M059J (cell line): ENCODE data around the gene SMIM1. TPM values are rescaled to one million over a fixed set of nuclear protein-coding genes. Genes with fewer than 3 reads are reported as not detected.

Experiments
- DNase-seq: peaks from one replicate; pipeline ENCODE4 v3.0.0-alpha.2; 2012; ENCODE audit warnings: low read depth
- total RNA-seq: library from RNA; depleted of rRNA; stranded (reverse); fragments of >200 nt; shearing (Covaris generic); gene quantifications from 2 replicates; pipeline ENCODE4 v1.2.3, GENCODE V29; 2014

Gene SMIM1
- total RNA-seq, 1 experiment from 2014 or later, result not detected

- DNase-seq, result no peak
These were observed 16.2 kb upstream of the SMIM1 start for GRCh38 chr1:3756394-3756793.

- no peak for DNase-seq
These were observed 13.4 kb upstream of the SMIM1 start for GRCh38 chr1:3759164-3759563.

DNA sequence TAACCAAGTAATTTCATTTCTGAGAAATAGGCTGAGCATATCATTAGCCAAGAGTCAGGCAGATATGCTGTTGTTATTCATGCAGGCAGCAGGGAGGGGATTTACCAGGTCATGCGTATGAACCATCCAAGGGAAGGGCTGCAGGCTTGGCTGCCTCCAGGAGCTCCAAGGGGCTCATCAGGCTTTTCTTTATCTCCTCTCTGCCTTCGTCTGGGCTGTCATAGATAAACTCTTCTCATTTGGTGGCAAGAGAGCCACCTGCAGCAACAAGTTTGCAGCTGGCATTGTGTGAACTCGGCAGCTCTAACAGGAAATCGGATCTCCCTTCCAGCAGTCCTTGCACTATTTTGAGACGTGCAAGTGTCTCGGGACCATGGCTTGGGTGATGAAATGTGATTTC, 12.8 kb upstream of the SMIM1 start:
- DNase-seq, result no peak

- DNase-seq, result no peak
These were observed 11.1 kb upstream of the SMIM1 start for GRCh38 chr1:3761296-3762010.

DNA sequence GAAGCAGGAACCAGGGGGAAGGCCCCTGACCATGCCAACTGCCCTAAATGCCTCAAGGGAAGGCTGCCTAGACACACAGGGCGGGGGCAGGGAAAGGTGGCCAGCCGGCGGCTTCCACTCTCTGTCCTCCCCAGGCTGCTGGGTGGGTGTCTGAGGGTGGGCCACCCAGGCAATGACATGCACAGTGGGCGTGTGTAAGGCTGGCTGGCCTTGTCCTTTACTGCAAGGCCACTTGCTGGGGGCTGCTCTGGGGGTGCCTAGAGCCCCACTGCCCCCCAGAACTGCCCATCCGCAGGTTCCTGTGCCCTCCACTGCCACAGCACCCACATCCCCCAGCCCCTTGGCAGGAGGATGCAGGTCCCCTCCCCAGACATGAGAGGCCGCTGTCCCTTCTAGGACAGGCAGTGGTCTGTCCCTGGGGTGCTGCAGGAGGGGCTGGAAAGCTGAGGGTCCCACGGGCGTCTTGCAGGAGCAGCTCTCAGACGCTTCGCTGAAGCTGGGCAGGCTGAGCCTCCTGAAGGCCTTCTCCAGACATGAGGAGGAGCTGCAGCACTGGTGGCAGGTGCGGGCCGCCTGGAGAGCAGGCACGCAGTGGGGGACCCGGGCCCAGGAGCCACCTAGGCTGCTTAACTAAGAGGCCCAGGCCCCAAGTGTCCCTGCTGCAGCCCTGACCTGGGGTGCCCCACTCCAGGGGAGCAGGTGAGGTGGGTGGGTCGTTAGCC, 10.2 kb upstream of the SMIM1 start:
- DNase-seq, result no peak

GRCh38 chr1:3762873-3763228, 9.7 kb upstream of the SMIM1 start:
- DNase-seq, result no peak

- no peak for DNase-seq
These were observed 9.0 kb upstream of the SMIM1 start for GRCh38 chr1:3763351-3764125.

DNA sequence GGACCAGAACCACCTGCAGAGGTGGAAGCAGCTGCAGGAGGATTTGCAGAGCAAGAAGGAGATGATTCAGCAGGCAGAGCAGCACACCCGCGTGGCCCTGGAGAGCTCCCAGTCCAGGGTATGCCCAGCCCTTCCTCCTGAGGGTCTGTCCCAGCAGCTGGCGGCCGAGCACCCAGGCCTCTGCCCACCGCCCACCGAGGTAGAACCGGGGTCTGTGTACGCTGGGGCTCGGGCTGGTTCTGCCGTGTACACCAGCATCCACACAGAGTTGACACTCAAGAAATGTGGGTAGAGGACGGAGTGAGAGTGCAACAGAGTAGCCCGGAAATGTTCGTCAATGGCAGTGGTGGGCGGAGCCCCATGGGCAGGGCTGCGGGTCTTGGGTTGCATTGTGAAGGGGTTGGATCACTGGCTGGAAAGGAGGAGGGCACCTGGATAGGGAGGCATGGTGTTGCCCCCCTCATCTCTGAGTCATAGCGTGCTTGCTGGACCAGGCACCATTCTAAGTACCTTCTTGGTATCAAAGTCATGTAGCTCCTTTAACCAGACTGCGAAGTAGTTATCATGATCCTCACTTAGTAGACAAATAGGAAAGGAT, 5.1 kb upstream of the SMIM1 start:
- DNase-seq, result no peak

- DNase-seq, result no peak
These were observed 3.6 kb upstream of the SMIM1 start for GRCh38 chr1:3768811-3769390.

- no peak for DNase-seq
These were observed 2.3 kb upstream of the SMIM1 start for GRCh38 chr1:3770047-3770765.

DNA sequence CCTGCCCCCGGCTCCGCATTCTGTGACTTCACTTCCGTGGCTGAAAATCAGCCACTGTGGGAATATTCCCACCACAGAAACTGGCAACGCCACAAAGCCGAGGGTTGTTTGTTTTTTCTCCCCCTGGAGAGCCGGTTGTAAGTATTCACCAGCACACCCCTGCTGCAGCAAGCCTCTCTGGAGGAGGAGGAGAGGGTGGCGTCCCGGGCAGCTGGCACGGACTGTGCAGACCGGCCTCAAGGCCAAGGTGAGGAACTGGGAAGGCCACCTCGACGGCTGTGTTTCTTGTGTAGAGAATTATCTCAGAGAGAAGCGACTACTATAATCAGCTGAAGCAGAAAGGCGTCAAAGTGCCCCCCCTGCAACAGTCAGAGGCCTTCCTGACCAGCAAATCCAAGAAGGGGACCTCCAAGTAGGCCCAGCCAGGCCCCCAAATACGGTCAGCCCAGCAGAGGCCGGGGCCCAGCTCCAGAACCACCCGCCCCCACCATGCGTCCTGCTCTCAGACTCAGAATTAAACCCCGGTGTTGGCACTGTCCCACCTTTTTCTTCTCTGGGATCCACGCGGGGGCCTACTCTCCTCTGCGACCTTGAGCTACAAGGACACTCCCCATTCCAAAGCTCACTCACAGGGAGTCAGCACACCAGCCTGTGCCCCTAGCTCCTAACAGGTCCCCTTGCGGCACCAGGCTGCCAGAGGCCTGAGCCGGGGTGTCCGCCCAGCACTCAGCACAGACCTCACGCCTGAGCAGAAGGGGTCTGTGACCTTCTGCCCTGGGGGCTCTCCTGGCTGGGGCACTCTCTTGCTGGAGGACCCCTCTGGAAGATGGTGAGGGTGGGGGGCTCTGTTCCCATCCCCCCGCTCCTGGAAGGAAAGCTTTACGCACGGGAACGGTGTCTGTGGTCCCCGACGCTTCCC, 1.2 kb upstream of the SMIM1 start:
- no peak for DNase-seq

DNA sequence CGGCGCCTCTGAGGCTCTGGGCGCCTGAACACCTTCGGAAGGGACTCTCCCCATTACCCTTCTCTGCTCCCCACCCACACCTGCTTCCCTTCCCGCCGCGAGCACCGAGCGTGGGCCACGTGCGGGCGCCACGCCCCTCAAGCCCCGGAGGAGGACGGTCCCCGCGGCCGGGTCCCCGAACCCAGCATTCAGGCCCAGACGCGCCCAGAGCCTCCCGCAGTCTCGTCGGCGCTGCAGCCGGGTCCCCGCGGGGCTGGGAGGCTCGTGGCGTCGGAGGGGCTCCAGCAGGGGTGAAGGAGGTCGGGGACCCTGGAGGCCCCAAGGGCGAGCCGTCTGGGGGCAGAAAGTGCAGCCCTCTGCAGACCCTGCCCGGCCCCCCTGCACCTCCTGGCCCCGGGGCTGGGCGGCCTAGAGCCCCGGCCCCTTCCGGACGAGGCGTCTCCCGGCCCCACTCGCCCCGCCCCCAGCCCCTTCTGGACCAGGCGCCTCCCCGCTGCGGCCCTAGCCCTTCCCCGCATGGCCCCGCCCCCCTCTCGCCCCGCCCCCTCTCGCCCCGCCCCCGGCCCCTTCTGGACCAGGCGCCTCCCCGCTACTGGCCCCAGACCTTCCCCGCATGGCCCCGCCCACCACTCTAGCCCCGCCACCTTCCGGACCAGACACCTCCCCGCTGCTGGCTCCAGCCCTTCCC, 378 bp upstream of the SMIM1 start:
- peak; percentile 33 for DNase-seq

DNA sequence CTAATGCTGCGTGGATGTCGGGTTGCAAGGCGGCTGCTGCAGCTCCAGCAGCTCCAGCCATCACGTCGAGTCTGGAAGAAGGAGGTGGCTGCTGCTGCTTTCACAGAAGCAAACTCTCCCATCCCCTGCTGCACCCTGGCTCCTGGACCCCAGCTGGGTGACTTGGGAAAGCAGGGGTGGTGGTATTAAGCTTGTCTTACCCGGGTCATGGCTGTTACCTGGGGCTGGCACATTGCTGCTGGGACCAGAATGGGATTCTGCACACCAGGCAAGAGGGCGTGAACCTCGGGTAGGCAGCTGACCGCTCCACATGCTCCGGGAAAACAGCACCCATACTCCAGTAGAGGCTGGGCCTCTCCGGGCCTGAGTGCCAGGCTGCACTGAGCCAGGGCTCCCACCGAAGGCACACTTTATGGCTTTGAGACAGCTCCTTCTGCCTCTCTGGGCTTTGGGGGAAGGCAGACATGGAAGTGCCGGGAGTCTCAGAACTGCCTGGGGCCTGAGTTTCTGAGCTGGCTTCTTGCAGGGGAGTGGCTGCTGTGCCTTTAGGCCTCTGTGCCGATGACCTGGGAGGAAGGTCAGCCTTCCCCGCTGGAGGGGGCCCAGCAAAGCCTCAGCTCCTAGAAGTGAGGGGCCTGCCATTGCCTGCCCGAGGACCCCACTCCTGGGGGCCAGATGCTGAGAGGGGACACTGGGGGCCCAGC, 1.2 kb downstream of the SMIM1 start:
- DNase-seq, result no peak

GRCh38 chr1:3774276-3774945, 1.9 kb downstream of the SMIM1 start:
- no peak for DNase-seq

DNA sequence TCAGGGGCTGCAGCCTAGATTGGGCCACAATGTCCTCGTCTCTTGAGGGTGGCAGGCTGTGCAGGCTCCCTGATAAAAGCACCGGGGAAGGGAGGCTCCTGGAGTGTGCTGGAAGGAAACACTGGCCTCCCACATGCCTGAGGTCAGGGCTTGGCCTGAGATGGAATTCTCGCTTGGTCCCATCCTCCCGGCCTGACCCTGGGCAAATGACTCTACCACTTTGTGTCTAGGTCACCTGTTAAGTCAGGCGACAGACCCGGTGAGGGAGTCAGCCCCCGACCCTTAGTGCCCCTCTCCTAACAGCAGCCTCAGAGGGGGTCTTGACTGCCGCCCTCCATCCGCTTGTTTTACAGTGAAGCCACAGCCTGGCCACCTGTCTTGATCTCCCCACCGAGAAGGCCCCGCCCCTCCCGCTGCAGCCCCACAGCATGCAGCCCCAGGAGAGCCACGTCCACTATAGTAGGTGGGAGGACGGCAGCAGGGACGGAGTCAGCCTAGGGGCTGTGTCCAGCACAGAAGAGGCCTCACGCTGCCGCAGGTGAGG, 2.5 kb downstream of the SMIM1 start:
- DNase-seq, result peak; percentile 37

- peak; percentile 70 for DNase-seq
These were observed 3.1 kb downstream of the SMIM1 start for GRCh38 chr1:3775490-3776230.

DNA sequence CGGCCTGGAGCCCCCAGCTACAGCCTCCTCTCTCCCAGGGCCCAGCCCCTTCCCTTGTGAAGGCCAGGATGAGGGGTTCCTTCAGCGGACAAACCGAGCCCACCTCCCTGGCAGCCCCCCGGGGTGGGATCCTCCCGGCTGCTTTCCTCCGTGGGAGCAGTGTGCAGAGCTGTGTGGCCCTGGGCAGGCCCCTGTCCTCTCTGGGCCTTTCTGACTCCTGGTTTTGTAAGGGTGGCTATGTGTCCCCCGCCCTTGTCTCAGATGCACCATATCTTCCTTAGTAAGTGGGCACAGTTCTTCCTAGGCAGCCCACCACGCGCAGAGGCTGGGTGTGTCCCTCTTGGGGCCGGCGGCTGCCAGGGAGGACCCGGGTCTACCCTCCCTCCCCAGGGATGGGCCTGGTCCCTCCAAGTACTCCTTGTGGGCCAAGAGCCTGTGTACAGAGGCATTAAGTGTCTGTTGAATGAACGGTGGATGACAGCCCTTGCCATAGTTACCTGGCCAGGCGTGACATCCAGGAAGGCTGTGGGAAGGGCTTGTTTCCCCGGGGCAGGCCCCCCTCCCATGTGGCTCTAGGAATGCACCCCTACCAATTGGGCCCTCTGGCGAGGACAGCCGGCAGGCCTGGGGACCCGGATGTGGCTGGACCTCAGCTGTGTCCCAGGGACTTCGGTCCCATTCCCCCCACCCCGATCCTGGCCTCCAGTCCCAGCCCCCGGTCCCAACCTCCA, 3.8 kb downstream of the SMIM1 start:
- no peak for DNase-seq
